Activated naive CD4-positive, alpha-beta T cell treated with anti-CD3 and anti-CD28 coated beads, Interleukin-2, amount 50 U/mL, for 24 hours (primary cell): Measurements from ENCODE around the gene CADM1.

ENCODE experiments used
- H3K27ac Mint-ChIP-seq: one replicate; pipeline ENCODE4 v1.8.0; 2021; ENCODE audit warnings: mild to moderate bottlenecking, mixed read lengths
- H3K27me3 Mint-ChIP-seq: one replicate; pipeline ENCODE4 v1.8.0; 2021; ENCODE audit warnings: mixed read lengths
- H3K36me3 Mint-ChIP-seq: one replicate; pipeline ENCODE4 v1.8.0; 2021; ENCODE audit warnings: mixed read lengths
- H3K4me1 Mint-ChIP-seq: one replicate; pipeline ENCODE4 v1.8.0; 2021; ENCODE audit warnings: mixed read lengths
- H3K4me3 Mint-ChIP-seq: one replicate; pipeline ENCODE4 v1.8.0; 2021; ENCODE audit warnings: mild to moderate bottlenecking, mixed read lengths
- H3K9me3 Mint-ChIP-seq: one replicate; pipeline ENCODE4 v1.8.0; 2021; ENCODE audit warnings: mixed read lengths

CADM1 gene

DNA sequence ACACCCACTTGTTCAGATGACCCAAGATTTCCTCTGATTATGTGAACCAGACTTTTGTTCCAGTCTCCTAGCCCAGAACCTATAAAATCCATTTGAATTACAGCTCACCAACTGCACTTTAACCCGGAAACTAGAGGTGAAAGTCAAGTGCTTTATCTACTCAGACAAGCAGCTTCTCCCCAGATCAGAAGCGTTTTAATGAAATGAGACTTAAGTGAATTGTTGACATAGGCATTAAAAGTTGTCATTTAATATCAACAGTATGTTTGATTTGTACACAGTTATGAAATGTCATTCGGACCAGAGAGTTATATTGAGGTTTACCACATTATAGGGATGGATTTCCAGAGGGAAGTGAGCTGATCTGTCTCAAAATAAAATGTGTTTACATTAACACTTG lies 52.0 kb downstream of the CADM1 start:
- Mint-ChIP-seq H3K36me3 (peaks cover 3% of the 10 kb centered on the region), H3K9me3 (no peaks in the 10 kb centered on the region), H3K4me3 (no peak overlapping the region), H3K27me3 (no peaks in the 10 kb centered on the region), H3K27ac (no peak overlapping the region), H3K4me1 (no peaks in the 10 kb centered on the region)

DNA sequence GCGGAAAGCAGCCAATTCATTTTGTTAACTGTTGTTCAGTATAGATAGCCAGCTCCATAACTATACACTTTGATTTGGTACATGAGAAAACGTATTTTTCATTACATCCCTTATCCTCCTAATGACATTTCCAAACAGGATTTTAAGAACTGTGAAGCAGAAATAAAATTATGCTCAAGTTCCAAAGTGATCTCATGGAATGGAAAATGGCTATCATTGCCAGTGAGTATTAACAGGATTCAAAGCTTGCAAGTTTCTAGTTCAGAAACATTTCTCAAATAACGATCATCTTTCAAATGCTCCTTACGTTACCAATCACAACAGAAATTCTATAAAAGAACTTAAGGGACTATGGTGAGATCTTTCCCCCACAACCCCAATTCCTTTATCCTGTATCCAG lies 53.7 kb downstream of the CADM1 start:
- Mint-ChIP-seq H3K4me1 (no peaks in the 10 kb centered on the region), H3K36me3 (peaks cover 3% of the 10 kb centered on the region), H3K4me3 (no peak overlapping the region), H3K27ac (no peak overlapping the region), H3K27me3 (no peaks in the 10 kb centered on the region), H3K9me3 (peaks cover under 1% of the 10 kb centered on the region)

DNA sequence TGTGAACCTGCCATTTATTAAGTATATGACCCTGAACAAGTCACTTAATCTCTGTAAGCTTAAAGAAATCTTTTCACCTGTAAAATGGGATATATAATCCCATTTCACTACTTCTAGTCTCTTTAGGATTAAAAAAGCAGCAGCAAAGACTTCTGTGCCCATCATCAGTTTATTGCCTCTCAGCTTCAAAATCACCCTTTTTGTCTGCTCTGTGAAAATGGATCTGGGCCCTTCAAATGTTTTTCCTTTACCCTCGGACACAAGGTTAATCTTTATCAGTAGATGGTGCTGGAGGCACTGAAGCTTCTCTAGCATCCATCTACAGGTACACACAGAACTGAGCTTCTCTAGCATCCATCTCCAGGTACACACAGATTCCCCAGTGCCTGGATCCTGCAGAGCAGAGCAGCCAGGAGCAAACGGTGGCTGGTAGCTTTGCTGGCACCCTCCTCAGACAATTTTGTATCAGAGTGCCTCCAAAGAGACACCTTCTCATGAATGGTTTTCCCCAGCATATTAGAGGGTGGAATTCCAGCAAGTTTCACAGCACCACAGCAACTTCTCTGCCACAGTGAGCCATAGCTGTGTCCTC lies 56.8 kb downstream of the CADM1 start:
- H3K36me3 Mint-ChIP-seq: peaks cover 3% of the 10 kb centered on the region
- no peak overlapping the region for H3K4me3 Mint-ChIP-seq
- peaks cover 12% of the 10 kb centered on the region for H3K9me3 Mint-ChIP-seq
- H3K27me3 Mint-ChIP-seq: no peaks in the 10 kb centered on the region
- no peaks in the 10 kb centered on the region for H3K4me1 Mint-ChIP-seq
- no peak overlapping the region for H3K27ac Mint-ChIP-seq

DNA sequence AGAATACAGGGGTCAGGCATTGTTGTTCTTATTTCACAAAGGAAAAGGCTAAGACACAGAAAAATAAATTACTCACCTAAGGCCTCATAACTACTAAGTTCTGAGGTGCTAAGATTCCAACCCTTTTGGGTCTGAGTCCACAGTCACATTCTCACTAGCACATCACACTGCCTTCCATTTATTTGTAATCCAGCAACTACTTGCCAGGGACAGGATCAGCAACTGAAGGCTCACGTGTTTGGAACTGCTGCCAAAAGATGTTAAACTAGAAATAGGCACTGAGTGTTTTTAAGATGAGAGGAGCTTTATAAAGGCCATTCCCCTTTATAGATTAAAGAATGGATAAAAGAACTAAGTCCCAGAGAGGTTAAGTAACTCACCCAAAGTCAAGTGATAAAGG lies 58.0 kb downstream of the CADM1 start:
- Mint-ChIP-seq H3K9me3 (peaks cover 12% of the 10 kb centered on the region), H3K4me1 (no peaks in the 10 kb centered on the region)

DNA sequence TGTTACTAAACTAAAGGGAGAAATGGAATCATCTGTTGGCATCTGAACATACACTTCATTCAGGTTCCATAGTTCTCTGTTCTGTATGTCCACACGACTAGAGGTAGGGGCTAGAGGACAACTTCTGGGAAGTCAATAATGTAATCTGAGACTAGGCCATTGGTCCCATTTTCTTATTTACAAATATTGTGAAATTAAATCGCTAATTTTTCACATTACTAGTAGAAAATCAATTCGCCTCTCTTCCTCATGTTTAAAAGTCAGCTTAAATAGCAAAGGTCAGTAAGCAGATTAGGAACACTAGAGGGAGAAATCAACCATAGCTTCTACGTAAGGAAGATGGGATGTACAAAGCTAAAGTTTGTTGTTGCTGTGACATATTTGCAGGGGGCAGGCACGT lies 59.7 kb downstream of the CADM1 start:
- Mint-ChIP-seq H3K27me3 (no peaks in the 10 kb centered on the region), H3K36me3 (peaks cover 3% of the 10 kb centered on the region), H3K9me3 (peaks cover 12% of the 10 kb centered on the region), H3K4me1 (no peaks in the 10 kb centered on the region), H3K4me3 (no peak overlapping the region), H3K27ac (no peak overlapping the region)

More for the DNA sequence above, 58.0 kb downstream of the CADM1 start:
- H3K27me3 Mint-ChIP-seq: no peaks in the 10 kb centered on the region
- peaks cover 3% of the 10 kb centered on the region for H3K36me3 Mint-ChIP-seq
- no peak overlapping the region for H3K27ac Mint-ChIP-seq
- H3K4me3 Mint-ChIP-seq: no peak overlapping the region

DNA sequence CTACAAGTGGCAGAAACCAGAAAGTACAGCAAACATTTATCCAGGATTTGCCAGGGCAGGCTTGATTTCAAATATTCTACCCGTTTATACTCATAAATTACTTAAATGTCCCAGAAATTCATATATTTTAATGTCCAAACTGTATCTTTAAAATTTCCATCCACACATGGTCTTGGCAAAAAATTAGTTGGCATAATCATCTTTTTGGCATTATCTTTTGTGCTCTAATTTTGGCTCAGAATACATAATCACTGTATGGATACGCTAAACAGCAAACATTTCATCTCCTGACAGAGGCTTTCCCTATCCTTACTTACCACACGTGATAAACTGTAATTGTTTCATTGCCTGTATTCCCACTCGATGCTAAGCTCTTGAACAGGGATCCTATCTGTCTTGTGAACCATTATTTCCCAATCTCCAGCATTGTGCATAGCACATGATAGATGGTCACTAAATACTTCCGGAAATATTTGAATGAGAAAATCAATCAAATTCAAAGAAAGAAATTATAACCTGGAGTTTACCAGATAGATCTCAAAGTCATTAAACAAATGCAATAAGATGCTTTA lies 64.2 kb downstream of the CADM1 start:
- Mint-ChIP-seq H3K4me1 (no peaks in the 10 kb centered on the region), H3K36me3 (no peaks in the 10 kb centered on the region), H3K4me3 (no peak overlapping the region), H3K27ac (no peak overlapping the region), H3K9me3 (peaks cover 6% of the 10 kb centered on the region), H3K27me3 (no peaks in the 10 kb centered on the region)

DNA sequence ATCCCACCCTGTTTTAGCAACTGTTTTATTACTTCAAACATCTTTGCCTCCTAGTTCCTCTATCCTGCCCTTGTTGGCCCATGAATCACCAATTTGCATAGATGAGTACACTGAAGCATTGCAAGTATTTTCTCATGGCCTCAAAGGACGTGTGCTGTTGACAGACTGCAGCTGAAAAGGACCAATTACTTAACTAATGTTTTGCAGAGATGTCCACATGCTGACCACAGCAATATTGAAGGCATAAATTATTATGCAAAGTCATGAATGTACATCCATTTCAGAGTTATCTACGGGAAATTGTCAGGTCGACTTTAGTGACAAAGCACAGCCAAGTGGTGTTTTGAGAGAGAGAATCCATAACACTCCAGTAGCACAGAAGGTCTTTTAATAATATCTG lies 64.8 kb downstream of the CADM1 start:
- H3K36me3 Mint-ChIP-seq: no peaks in the 10 kb centered on the region
- H3K27ac Mint-ChIP-seq: no peak overlapping the region
- no peaks in the 10 kb centered on the region for H3K4me1 Mint-ChIP-seq
- H3K4me3 Mint-ChIP-seq: no peak overlapping the region
- H3K27me3 Mint-ChIP-seq: no peaks in the 10 kb centered on the region
- no peaks in the 10 kb centered on the region for H3K9me3 Mint-ChIP-seq

DNA sequence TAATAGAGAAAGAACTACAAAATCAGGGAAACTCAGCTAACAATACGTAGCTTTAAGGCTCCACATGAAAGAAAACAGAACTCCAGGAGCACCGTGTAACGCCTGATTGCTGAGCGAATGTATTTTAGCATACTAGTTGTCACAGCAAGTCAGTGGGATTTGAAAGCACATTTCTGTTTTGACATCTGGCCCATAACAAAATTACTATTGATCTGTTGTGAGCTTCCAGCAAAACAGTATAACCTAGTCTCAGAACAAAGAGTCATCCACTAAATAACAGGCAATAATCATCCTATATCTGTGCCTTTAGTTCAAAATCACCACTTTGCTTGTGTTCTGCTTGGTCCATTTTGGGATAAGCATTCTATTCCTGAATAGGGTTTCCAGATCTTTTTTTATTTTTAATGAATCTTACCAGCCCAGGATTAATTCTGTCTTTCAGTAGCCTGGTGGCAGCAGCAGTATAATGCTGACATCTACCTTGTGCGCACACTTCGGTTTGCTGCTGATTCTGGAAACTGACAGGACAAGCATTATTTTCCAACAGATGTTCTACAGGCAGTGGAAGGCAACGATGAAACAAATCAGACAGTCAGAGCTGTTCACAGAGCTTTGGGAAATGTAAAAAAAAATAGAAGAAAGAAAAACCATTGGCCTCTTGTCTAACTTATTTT lies 66.2 kb downstream of the CADM1 start:
- Mint-ChIP-seq H3K4me1 (no peaks in the 10 kb centered on the region), H3K27ac (no peak overlapping the region), H3K36me3 (no peaks in the 10 kb centered on the region), H3K4me3 (no peak overlapping the region), H3K9me3 (no peaks in the 10 kb centered on the region), H3K27me3 (no peaks in the 10 kb centered on the region)

DNA sequence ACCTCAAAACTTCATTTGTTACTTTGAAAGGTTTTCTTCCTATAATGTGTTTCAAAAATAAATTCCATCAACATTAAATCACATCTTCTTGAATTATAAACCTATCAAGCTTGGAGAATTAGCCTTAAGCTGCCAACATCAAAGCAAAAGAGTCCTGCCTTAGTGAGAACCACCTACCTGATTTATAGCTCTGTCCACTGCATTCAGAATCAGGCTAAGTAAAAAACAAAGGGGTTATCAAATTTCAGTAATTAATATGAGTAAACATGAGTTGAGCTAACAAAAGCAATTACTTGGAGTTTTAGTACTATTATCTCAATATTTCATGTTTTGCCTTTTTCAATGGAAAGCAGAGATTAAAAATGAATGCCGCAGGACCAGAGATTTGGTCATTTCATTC lies 73.9 kb downstream of the CADM1 start:
- H3K27me3 Mint-ChIP-seq: peaks cover 1% of the 10 kb centered on the region
- no peak overlapping the region for H3K4me3 Mint-ChIP-seq
- H3K36me3 Mint-ChIP-seq: no peaks in the 10 kb centered on the region
- no peaks in the 10 kb centered on the region for H3K4me1 Mint-ChIP-seq
- H3K27ac Mint-ChIP-seq: no peak overlapping the region
- no peaks in the 10 kb centered on the region for H3K9me3 Mint-ChIP-seq

DNA sequence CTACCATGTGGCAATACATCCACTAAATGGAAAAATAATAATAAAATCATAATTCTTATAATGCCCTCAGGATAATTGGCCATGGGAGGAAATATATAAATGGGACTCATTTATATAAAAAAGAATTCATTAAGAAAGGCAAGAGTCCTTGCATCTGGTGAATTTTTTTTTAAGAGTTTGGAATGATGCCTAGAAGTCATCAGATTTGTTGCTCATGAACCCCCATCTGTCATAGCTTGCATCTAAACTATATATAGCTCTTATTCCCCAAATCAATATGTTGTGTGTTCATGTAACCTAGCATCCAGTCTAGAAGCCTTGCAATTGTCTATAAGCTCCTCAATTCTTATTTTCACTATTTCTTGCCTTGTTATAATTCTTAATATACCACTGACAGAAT lies 75.9 kb downstream of the CADM1 start:
- H3K9me3 Mint-ChIP-seq: no peaks in the 10 kb centered on the region
- H3K4me3 Mint-ChIP-seq: no peak overlapping the region
- no peaks in the 10 kb centered on the region for H3K4me1 Mint-ChIP-seq
- no peak overlapping the region for H3K27ac Mint-ChIP-seq
- no peaks in the 10 kb centered on the region for H3K36me3 Mint-ChIP-seq
- H3K27me3 Mint-ChIP-seq: peaks cover 1% of the 10 kb centered on the region

DNA sequence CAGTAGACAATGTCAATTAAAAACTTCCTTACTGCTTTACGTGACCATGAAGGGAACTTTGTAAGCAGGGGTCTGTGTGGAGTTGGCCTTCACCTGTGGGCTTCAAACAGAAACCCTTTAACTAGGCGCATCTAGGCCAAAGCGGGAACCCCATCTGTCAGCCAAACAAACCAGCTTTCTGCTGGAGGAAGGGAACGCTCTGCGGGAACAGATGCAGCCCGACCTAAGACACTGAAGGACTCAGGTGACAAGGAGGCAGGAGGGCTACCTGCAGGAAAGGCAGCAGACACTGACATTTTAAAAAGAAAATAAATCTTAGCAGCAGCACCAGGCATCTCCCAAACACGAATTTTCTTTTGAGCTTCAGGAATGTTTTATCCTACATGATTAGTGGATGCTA lies 78.4 kb downstream of the CADM1 start:
- Mint-ChIP-seq H3K36me3 (no peaks in the 10 kb centered on the region), H3K27me3 (peaks cover 1% of the 10 kb centered on the region), H3K4me3 (no peak overlapping the region), H3K4me1 (no peaks in the 10 kb centered on the region), H3K9me3 (no peaks in the 10 kb centered on the region), H3K27ac (no peak overlapping the region)

DNA sequence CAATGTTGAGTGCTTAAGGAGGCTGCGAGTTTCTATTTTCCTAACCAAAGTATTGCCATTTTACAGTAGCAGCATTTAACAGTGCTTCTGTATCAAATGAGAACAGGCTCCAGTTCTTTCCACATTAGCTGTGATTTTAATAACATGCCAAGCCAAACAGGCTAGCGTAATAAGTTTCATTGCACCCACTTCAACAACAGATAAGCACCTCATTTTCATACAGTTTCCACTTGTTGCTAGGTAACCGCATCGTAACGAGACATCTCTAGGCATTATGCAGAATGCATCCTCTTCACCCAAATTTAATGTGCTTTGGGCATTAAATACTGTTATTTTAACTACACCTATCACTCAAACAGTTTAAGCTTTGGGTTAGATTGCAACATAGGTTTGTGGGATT lies 79.0 kb downstream of the CADM1 start:
- Mint-ChIP-seq H3K4me3 (no peak overlapping the region), H3K27ac (no peak overlapping the region), H3K27me3 (peaks cover 1% of the 10 kb centered on the region), H3K9me3 (no peaks in the 10 kb centered on the region), H3K36me3 (no peaks in the 10 kb centered on the region), H3K4me1 (no peaks in the 10 kb centered on the region)

DNA sequence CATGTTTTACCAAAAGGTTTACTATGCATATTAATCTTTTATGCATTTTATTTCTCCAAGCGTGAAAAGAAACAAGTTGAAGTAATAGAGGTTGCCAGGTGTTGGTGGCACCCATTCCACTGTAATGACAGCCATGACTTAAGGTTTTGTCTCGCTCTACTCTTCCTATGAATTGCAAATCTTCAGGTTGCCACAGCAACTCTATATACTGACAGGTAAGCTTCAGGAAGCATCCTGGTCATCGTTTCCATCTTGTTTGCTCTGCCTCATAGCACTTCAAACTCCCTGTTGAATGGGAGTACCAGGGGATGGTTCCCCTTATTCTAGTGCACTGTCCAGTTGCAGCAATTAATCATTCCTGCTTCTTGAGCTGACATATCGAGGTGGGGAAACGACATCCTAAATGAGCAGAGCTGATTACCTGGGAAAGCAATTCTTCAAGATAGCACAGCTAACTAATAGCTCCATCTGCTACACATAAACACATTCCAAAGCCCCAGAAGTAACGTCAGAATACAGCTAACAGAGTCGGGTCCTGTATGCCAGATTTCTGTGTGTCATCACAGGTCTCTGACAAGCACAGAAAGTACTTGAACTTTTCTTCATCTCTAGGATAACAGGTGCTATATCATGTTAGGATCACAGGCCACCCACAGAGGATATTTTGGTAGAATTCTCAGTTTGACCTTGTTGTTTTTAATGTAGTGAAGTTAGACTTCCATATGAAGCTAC lies 80.3 kb downstream of the CADM1 start:
- Mint-ChIP-seq H3K4me1 (no peaks in the 10 kb centered on the region), H3K27me3 (peaks cover 1% of the 10 kb centered on the region), H3K27ac (no peak overlapping the region), H3K36me3 (no peaks in the 10 kb centered on the region), H3K4me3 (no peak overlapping the region), H3K9me3 (no peaks in the 10 kb centered on the region)

DNA sequence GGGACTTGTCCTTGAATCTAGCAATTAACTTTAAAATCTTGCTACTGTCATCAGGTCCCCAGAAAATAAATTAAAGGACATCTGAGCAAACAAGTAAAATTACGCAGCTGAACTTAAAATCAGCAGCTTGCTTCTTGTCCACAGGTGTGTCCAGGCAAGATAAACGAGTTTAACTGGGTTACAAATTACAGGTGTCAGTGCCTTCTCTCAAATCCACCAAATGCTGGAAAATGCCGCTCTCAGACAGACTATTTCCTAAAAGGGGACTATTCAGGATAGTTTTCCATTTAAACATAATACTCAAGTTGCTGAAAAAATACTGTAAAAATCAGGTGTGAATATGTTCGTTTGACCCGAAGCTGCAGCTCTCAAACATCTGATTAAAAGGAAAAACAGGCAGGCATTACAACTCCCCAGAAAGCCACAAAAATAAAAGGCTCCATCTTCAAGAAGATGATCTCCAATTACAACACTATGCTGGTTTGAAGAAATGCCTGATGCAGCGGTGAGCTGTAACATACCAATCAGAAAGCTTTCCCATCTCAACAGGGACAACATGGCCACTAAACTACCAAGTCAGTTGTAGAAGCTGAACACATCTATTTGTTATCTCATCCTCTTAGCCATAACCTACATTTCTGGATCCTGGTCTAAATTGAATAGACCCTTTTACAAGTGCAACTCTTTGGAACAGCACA lies 82.1 kb downstream of the CADM1 start:
- Mint-ChIP-seq H3K4me1 (no peaks in the 10 kb centered on the region), H3K27me3 (no peaks in the 10 kb centered on the region), H3K36me3 (no peaks in the 10 kb centered on the region), H3K27ac (no peak overlapping the region), H3K9me3 (no peaks in the 10 kb centered on the region), H3K4me3 (no peak overlapping the region)

DNA sequence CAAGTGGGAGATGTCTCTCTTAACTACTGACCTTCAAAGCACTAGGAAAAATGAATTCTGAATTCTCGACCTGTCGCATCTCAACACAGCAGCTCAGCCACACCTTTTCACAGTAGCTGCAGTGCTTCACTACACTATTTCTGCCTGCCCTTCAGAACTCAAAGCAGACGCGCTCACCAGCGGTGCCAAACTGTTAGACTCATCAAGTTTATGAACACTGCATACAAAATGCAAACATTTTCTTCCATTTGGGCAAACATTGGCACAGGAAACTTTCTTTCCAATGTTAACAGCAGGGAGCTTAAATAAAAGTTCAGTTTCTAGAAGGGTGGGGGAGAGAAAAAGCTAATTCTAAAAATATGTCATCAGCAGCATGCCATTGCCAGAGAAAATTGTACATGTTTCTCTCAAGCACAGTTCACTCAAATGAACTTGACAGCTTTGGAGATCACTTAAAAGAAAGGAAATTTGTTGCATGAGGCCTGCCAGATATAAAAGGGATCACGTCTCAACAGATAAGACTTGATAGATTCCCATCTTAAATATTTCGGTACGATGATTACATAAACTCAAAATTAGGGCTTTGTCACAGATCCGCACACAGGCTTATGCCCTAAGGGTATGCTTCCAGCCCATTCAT lies 82.7 kb downstream of the CADM1 start:
- H3K36me3 Mint-ChIP-seq: no peaks in the 10 kb centered on the region
- H3K9me3 Mint-ChIP-seq: no peaks in the 10 kb centered on the region
- no peaks in the 10 kb centered on the region for H3K4me1 Mint-ChIP-seq
- no peak overlapping the region for H3K27ac Mint-ChIP-seq
- no peaks in the 10 kb centered on the region for H3K27me3 Mint-ChIP-seq
- no peak overlapping the region for H3K4me3 Mint-ChIP-seq
